GM21576 (cell line): ENCODE results near the gene ZG16B.

Experiments
- ATAC-seq: cut with Tn5 transposase; IDR thresholded peaks from one replicate; pipeline ENCODE4 v1.9.1; 2021; ENCODE audit warnings: mild to moderate bottlenecking, moderate library complexity; ENCODE audit not compliant: unreplicated experiment

ZG16B gene

DNA sequence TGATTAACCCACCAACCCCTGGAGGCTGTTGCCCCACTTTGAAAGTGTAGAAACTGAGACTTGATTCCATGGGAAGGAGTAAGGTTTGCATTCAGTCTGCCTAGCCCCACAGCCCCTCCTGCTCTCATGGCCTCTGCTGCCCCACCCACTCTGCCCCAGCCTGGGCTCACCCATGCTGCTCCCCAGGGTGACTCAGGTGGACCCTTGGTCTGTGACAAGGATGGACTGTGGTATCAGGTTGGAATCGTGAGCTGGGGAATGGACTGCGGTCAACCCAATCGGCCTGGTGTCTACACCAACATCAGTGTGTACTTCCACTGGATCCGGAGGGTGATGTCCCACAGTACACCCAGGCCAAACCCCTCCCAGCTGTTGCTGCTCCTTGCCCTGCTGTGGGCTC, 25.4 kb upstream of the ZG16B start:
- no peak for ATAC-seq

DNA sequence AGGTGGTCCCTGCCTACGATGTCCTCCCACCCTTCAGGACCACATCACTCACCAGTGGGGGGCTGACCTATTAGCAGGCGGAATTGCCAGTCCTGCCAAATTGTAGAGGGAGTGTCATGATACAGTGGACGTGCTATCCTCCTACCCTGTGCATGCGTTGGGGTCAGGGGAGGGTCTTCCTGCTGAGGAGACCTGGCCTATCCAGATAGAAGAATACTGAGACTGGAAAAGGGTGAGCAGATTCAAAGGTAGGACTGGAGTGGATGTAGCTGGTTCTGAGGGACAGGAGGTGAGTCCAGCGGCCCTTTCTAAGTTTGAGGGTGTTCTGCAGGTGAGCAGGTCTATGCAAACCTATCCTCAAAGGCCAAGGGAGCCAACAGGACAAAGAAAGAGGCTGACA, 23.8 kb upstream of the ZG16B start:
- ATAC-seq, result no peak

DNA sequence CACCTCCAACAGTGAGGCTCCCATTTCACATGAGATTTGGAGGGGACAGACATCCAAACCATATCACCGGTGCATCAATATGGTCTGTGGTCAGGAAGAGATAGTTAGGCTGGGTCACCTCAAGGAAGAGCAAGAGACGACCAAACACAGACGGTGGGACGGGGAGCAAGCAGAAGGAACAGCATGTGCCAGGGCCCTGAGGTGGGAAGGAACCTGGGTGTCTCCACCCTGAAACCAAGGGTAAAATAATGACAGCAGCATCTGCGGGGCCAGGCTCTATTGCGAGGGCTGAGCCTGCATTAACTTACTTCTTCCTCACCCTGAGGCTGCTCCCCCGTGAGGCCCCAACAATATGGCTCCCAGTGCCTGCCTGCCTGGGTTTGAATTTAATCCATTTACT, 21.9 kb upstream of the ZG16B start:
- no peak for ATAC-seq

DNA sequence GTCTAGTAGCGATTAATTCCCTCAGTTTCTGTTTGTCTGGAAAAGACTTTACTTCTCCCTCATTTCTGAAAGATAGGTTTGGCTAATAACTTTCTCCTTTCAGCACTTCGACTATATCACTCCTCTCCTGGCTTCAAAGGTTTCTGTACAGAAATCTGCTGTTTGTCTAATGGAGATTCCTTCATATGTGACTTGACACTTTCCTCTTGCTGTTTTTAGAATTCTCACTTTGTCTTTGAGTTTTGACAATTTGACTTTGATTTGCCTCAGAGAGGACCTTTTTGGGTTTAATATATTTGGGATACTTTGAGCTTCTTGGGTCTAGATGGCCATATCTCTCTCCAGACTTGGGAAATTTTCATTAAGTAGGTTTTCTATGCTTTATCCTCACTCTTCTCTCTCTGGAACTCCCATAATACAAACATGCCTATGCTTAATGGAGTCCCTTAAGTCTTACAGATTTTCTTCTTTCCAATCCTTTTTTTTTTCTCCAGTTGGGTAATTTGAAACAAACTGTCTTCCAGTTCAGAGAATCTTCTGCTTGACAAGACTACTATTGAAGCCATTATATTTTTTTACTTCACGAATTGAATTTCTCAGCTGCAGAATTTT, 20.8 kb upstream of the ZG16B start:
- no peak for ATAC-seq

DNA sequence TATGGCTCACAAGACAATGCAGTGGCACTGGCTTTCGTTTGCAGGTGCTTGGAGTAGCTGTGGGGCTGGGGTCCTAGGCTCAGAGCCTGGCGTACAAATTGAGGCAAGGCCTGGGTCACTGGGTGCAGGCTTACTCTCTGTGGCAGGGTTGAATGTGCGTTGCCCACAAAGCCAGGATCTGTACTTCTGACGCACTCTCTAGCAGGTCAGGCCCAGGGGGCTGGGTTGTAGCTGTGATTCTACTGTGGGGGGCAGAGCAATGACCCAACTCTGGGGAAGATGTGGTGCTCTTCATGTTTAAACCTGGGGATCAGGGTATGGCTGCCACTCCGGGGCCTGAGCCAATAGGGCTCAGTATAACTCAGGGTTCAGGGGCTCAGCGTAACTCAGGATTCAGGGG, 19.5 kb upstream of the ZG16B start:
- ATAC-seq, result no peak

DNA sequence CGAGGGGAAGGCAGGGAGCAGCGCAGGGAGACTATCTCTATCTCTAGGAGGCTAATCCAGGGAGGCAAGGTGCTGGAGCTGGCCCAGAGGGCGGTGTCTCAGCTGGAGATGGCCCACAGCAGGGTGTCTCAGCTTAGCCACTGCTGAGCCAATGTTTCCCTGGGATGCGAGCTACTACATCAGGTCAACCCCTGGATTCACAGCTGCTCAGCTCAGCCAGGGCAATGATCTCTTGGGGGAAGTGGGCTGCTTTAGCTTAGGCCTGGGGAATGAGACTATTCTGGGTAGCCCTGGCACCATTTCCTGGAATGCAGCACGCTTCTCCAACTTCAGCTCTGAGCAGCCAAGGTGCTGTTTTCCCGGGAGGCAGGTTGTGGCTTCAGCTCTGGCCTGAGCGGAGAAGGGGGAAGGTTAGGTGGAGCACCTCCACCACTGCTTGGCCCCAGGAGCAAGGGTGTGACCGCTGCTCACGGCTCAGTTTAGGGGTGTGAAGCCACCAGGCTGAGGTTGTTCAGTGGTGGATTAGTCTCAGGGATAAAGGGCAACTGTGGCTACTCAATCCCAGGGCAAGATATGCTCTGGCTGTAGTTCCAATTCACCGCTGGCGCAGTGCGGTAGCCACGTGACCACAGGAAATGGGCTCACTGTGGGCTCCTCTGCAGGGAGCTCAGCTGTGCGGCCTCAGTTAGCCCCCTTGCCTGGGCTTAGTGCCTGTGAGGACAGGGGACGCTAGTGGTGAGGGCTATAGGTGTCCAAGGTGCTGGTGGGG, 18.2 kb upstream of the ZG16B start:
- ATAC-seq, result no peak

DNA sequence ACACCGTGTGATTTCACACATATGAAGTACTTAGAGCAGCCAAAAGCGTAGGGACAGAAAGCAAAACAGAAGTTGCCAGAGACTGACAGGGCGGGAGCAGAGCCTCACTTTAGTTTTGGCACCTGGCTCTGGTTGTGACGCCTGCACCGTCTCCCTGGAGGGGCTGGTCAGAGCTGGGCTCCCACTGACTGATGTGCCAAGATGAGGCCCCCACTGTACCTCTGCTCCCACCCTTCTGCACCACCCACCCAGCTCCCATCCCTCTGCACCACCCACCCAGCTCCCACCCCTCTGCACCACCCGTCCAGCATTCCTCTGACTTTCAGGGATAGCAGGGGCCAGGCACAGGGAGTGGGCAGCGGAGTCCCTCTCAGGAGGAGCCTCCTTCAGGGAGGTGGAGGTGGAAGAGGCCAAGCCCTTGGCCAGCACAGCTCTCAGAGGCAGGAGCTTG, 16.3 kb upstream of the ZG16B start:
- no peak for ATAC-seq

DNA sequence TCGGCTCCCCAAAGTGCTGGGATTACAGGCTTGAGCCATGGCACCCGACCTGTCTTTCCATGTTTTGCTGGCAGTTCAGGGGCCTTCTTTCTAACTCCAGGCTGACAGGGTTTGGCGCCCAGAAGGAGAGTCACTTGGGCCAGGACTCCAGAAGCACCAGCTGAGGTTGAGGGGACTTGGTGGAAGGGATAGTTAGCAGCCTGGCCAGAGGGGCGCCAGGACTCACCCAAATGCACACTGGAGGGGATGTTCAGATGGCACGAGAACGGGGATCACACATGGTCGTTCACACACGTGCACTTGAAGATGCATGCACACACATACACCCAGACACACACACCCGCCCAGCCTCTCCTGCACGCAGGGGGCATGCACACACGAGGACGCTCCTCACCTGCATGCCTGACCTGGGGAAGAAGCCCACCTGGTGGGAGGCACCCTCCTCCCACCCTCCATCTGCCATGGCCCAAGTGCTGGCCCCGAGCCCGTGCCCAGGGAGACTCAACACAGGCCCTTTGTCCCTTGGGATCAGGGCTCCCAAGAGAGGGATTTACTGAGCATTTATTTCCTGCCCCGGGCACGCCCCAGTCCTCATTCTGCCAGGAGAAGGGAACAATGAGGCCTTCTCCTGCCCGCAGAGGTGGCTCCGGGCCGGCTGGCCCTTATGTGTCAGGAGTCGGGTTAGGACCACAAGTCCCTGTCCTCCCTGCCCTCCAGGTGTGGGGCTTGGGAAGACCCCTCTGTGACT, 15.4 kb upstream of the ZG16B start:
- ATAC-seq, result no peak

DNA sequence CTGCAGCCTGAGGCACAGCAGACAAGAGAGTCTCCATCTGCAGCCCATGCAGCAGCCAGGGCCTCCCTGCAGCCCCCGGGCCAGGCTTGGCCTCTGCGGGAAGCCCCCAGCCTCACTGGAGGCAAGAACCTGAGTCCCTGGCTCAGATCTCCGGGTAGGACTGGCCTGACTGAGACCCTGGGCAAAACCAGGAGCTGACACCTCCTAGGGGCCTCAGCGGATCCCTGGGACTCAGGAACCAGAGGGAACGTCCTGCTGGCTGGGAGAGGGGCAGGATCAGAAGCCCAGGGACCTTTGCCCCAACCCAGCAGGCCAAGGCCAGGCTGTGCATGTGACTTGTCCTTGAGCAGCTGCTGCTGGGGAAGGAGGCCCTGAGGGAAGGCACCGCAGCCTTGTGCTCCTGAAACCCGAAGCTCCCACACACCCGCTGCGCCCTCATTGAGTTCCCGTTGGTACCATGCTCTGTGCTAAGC, 14.8 kb upstream of the ZG16B start:
- ATAC-seq, result no peak

DNA sequence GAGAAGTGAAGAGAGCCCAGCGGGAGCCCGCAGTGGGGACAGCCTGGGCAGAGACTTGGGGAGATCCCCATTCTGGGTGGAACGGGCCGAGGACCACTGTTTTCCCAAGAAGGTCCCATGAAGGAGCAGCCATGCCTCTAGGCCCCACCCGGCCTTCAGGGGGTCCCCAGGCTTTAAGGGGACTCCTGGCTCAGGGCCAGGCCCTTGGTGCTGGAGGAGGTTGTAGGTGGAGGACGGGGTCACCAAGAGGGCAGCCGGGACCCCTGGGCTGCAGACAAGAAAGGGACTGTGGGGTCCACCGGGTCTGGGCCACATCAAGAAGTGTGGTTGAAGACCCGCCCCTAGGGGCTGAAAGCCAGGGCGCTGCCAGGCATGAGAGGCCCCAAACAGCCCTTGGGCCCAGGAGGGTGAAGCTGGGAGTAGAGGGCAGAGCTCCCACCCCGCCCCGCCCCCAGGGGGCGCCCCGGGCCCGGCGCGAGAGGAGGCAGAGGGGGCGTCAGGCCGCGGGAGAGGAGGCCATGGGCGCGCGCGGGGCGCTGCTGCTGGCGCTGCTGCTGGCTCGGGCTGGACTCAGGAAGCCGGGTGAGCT, 13.3 kb upstream of the ZG16B start, which contains the start of gene PRSS21:
Gene PRSS21 (plus strand): TSS at position 487 of the 589 bp plus-strand sequence. CDS start 32 bp downstream, at position 519.
- ATAC-seq, result no peak

DNA sequence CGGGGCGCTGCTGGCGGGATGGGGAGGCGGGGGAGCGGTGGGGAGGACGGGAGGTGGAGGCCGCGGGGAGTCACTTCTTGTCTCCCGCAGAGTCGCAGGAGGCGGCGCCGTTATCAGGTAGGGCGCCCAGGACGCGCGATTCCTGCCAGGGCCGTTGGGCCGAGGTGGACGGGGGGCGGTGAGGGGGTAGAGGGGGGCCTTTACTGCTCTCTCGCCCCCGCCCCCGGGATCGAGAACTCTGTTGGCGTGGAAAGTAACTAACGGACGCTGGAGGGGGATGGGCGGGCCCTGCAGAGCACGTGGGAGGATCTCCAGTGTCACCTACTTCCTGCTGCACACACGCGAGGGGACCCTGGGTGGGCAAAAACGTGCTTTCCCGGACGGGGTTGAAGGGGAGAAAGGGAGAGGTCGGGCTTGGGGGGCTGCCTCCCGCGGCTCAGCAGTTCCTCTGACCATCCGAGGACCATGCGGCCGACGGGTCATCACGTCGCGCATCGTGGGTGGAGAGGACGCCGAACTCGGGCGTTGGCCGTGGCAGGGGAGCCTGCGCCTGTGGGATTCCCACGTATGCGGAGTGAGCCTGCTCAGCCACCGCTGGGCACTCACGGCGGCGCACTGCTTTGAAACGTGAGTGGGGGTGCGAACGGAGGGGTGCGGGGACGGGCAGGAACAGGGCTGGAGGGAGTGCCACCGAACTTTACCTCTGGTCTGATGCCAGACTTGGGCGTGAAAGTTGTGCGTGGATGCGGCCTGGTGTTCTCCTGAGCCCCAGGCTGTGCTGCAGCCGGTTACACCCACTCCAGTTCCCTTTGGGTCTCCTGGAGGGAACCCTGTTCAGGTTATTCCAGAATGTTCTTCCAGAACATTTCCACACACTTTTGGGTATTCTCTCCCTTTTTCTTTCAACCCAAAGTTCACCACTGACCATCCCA, 12.5 kb upstream of the ZG16B start:
- no peak for ATAC-seq

DNA sequence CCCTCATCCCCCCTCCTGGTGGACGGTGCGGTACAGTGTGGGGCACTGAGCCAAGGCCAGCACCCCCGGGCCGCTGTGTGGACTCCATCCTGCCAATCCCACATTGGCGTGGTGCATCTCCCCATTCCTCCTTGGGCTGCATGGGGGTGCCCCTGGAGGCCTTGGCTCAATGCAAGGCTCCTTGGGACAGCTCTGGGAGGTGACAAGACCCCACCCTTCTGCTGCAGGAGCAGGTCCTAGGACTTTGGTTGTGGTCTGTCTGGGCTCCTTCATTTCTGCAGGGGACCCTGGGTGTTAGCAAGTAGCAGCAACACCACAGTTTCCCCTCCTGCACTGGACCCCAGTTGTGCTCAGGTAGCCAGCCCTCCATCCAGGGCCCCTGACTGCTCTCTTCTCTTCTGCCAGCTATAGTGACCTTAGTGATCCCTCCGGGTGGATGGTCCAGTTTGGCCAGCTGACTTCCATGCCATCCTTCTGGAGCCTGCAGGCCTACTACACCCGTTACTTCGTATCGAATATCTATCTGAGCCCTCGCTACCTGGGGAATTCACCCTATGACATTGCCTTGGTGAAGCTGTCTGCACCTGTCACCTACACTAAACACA, 11.7 kb upstream of the ZG16B start:
- ATAC-seq, result no peak

DNA sequence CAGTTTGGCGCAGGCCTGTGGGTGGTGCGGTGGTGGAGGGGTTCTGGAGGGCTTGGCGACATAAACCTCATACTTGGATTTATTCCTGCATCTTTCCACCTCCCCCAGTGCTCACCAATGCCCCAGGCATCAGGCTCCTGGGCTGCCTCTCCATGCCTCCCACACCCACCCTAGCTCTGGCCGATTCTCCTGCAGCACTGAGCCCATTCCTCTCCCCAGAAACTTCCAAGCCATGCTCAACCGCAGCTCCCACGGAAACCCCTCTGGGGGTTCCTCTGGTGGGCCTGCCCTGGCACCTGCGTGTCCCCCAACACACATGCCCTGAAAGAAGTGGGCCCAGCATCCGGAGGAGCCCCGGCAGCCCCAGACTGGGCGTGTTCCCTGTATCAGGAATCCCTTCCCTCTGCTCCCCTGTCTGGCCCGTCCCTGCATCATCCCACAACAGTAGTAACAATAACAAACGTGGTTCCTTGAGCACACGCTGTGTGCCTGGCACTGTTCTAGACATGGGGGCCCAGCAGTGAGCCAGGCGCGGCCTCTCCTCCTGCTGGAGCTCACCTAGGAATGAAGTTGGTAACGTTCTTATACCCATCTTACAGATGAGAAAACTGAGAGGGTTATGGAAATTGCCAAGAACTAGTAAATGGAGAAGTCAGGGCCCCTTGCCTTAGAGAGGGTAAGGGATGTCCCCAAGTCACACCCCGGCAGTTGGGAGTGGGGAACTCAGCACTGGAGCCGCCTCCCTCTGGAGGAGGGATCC, 10.7 kb upstream of the ZG16B start:
- no peak for ATAC-seq

DNA sequence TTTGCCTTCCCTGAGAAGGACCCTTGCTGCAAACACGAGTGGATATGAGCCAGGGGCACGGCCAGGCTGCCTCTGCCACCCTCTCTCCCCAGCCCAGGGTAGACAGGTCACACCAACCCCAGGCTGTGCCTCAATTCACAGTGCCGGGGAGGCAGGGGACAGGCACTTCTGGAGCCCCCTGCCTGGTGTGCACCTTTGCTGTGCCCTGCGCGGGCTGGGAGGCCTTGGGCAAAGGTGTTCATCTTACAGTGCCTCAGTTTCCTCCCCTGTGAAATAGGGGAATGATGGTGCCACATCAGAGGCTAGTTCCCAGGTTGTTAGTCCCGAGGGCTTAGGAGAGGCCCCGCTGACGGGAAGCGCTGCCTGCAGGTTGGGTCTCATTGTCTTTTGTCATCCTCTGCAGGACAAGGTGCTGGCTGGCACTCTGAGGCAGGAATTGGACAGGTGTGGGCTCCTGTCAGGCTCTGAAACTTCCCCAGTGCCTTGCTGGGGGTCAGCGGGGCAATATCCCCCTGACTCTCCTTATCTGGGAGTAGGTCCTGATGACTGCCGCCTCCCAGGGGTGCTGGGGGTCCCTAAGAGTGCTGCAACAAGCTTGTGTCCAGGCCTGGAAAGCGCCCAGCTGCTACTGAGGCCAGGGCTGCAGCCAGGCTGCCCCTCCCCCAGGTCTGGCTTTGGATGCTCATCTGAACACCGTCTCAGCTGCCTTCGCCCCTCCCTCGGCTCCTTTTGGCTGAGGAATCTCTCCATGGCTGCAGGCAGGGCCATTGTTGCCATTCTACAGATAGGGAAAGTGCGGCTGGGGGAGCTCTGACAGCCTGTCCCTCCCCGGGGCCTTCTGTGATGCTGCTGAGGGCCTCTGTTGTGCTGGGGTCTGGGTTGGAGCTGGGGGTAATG, 9.9 kb upstream of the ZG16B start:
- no peak for ATAC-seq

DNA sequence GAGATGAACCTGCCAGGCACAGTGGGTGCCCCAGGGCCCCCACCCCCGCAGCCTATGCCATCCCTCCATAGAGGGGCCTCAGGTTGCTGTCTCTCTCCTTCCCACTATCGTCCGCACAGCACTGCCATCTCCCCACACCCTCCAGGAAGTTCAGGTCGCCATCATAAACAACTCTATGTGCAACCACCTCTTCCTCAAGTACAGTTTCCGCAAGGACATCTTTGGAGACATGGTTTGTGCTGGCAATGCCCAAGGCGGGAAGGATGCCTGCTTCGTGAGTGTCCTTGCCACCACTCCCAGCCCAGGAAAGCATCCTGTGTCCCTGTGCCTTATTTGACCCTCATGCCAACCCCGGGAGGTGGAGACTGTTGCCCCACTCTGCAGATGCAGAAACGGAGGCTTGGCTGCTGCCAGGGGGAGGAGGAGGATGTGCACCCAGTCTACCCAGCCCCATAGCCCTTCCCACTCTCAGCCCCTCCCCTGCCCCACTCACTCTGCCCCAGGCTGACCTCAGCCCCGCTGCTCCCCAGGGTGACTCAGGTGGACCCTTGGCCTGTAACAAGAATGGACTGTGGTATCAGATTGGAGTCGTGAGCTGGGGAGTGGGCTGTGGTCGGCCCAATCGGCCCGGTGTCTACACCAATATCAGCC, 9.1 kb upstream of the ZG16B start:
- ATAC-seq, result no peak

DNA sequence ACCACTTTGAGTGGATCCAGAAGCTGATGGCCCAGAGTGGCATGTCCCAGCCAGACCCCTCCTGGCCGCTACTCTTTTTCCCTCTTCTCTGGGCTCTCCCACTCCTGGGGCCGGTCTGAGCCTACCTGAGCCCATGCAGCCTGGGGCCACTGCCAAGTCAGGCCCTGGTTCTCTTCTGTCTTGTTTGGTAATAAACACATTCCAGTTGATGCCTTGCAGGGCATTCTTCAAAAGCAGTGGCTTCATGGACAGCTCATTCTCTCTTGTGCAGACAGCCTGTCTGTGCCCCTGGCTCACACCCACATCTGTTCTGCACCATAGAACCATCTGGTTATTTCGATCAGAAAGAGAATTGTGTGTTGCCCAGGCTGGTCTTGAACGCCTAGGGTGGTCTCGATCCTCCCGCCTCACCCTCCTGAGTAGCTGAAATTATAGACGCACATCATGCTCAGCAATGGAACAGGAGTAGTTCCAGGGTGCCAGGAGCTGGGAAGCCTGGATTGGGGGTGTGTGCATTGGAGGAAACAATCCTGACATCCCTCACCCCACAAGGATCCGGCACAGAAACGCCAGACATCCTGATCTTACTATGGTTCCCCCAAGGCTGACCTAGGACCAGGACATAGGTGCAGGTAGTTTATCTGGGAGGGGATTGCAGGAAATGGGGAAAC, 8.5 kb upstream of the ZG16B start:
- no peak for ATAC-seq

DNA sequence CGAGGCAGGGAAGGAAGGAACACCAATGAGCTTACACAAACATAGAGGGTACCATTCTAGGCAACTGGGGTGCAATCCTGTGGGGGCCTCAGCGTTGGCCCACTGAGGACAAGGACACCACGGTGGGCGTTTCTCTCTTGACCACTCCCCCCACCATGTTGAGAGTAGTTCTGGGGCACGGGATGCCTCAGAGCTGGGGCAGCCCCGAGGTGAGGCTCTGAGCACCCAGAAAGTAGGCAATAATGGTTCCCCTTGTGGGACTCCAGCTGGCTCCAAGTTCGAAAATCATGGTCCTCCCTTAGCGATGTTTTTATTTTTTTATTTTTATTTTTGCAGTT, 8.0 kb upstream of the ZG16B start:
- ATAC-seq, result no peak
